HepG2 (cell line): ENCODE data around the gene NPPB. TPM values are rescaled to one million over a fixed set of nuclear protein-coding genes. Genes with fewer than 3 reads are reported as not detected.
A peak's percentile ranks its signal among the peaks of the same experiment; 100 is the strongest.

Source experiments
- ATM ChIP-seq: fragments of 450-650 bp; IDR thresholded peaks from 2 replicates; pipeline ENCODE4 v1.7.1; 2017; ENCODE audit warnings: mild to moderate bottlenecking, borderline replicate concordance
- CHCHD3 ChIP-seq: sonication (generic); formaldehyde crosslinking; IDR thresholded peaks from 2 replicates; pipeline ENCODE4 v1.8.0; 2022; ENCODE audit warnings: mild to moderate bottlenecking, missing genetic modification reagents, moderate library complexity
- DNMT1 ChIP-seq: sonication (generic); formaldehyde crosslinking; IDR thresholded peaks from 2 replicates; pipeline ENCODE4 v1.5.1; 2020; ENCODE audit warnings: mild to moderate bottlenecking, missing genetic modification reagents
- GZF1 ChIP-seq: sonication (generic); formaldehyde crosslinking; IDR thresholded peaks from 2 replicates; pipeline ENCODE4 v1.5.1; 2020; ENCODE audit warnings: mild to moderate bottlenecking, missing genetic modification reagents
- KAT8 ChIP-seq: IDR thresholded peaks from 2 replicates; pipeline ENCODE4 v1.6.1; 2016; ENCODE audit warnings: missing genetic modification reagents, missing compliant biosample characterization
- SMAD1 ChIP-seq: sonication (generic); formaldehyde crosslinking; IDR thresholded peaks from 2 replicates; pipeline ENCODE4 v1.4.0; 2020; ENCODE audit warnings: missing genetic modification reagents, low read depth, mild to moderate bottlenecking, borderline replicate concordance
- SP4 ChIP-seq: sonication (generic); formaldehyde crosslinking; IDR thresholded peaks from 2 replicates; pipeline ENCODE4 v1.8.1; 2023; ENCODE audit warnings: mild to moderate bottlenecking, missing genetic modification reagents
- ZBTB7B ChIP-seq: sonication (generic); formaldehyde crosslinking; IDR thresholded peaks from 2 replicates; pipeline ENCODE4 v1.4.0; 2020; ENCODE audit warnings: missing genetic modification reagents
- ZNF232 ChIP-seq: sonication (generic); formaldehyde crosslinking; IDR thresholded peaks from 2 replicates; pipeline ENCODE4 v1.4.0; 2020; ENCODE audit warnings: missing genetic modification reagents, borderline replicate concordance
- ZNF501 ChIP-seq: sonication (generic); formaldehyde crosslinking; IDR thresholded peaks from 2 replicates; pipeline ENCODE4 v1.5.1; 2020; ENCODE audit warnings: mild to moderate bottlenecking, moderate library complexity, missing genetic modification reagents
- ZNF530 ChIP-seq: sonication (generic); formaldehyde crosslinking; IDR thresholded peaks from 2 replicates; pipeline ENCODE4 v1.5.0; 2020; ENCODE audit warnings: low read depth, mild to moderate bottlenecking, missing genetic modification reagents
- ZNF556 ChIP-seq: sonication (generic); formaldehyde crosslinking; IDR thresholded peaks from 2 replicates; pipeline ENCODE4 v1.4.0; 2020; ENCODE audit warnings: mild to moderate bottlenecking, missing genetic modification reagents, borderline replicate concordance
- ZNF615 ChIP-seq: sonication (generic); formaldehyde crosslinking; IDR thresholded peaks from 2 replicates; pipeline ENCODE4 v1.5.0; 2020; ENCODE audit warnings: mild to moderate bottlenecking, missing genetic modification reagents, borderline replicate concordance
- ZNF773 ChIP-seq: sonication (generic); formaldehyde crosslinking; IDR thresholded peaks from 2 replicates; pipeline ENCODE4 v1.4.0; 2020; ENCODE audit warnings: missing genetic modification reagents, borderline replicate concordance
- polyA plus RNA-seq, 8 experiments: library from polyadenylated mRNA; depleted of rRNA in 3 of 8; stranded (reverse) in 7 of 8; unstranded in 1 of 8; fragments of >200 nt; fragmentation: Illumina TruSeq in 4 of 8; extraction: Trizol in 4 of 8; gene quantifications; 2 replicates each; pipeline versions ENCODE4 v1.2.1 to v1.2.3, GENCODE V29; 2011 to 2016; ENCODE audit warnings: low read depth in 4 of 8, missing spikeins in 1 of 8, mixed read lengths in 1 of 8; ENCODE audit not compliant: insufficient read depth in 1 of 8
- total RNA-seq, 5 experiments: library from RNA; depleted of rRNA; stranded (reverse); fragments of >200 nt; fragmentation: Illumina TruSeq; extraction: Trizol; gene quantifications; 2 replicates each; pipeline ENCODE4 v1.2.3, GENCODE V29; 2016; ENCODE audit warnings: low read depth in 1 of 5
- TF ChIP-seq, protein P1 (sequence below): sonication (generic); formaldehyde crosslinking; IDR thresholded peaks from 2 replicates; pipeline ENCODE4 v1.8.0; 2022; ENCODE audit warnings: missing genetic modification reagents, mild to moderate bottlenecking, borderline replicate concordance
- TF ChIP-seq, protein P2 (sequence below): sonication (generic); formaldehyde crosslinking; IDR thresholded peaks from 2 replicates; pipeline ENCODE4 v1.9.0; 2021; ENCODE audit warnings: missing genetic modification reagents, mild to moderate bottlenecking, borderline replicate concordance
- TF ChIP-seq, protein P3 (sequence below): sonication (generic); formaldehyde crosslinking; conservative IDR thresholded peaks from 2 replicates; pipeline ENCODE4 v1.8.1; 2023; ENCODE audit warnings: missing genetic modification reagents
- TF ChIP-seq, protein P4 (sequence below): sonication (generic); formaldehyde crosslinking; IDR thresholded peaks from 2 replicates; pipeline ENCODE4 v1.4.0; 2020; ENCODE audit warnings: low read depth, mild to moderate bottlenecking, missing genetic modification reagents
- TF ChIP-seq, protein P5 (sequence below): sonication (generic); formaldehyde crosslinking; IDR thresholded peaks from 2 replicates; pipeline ENCODE4 v1.4.0; 2020; ENCODE audit warnings: missing genetic modification reagents, mild to moderate bottlenecking, borderline replicate concordance
- TF ChIP-seq, protein P6 (sequence below): IDR thresholded peaks from 2 replicates; pipeline ENCODE4 v1.6.1; 2018; ENCODE audit warnings: missing genetic modification reagents, mild to moderate bottlenecking, missing compliant biosample characterization

NPPB gene
- total and polyA plus RNA-seq, 2 of the 13 experiments (the other 11 are each of a cell fraction or from before 2014, with no cell fraction given) = 1.9 TPM; not detected in 1

DNA sequence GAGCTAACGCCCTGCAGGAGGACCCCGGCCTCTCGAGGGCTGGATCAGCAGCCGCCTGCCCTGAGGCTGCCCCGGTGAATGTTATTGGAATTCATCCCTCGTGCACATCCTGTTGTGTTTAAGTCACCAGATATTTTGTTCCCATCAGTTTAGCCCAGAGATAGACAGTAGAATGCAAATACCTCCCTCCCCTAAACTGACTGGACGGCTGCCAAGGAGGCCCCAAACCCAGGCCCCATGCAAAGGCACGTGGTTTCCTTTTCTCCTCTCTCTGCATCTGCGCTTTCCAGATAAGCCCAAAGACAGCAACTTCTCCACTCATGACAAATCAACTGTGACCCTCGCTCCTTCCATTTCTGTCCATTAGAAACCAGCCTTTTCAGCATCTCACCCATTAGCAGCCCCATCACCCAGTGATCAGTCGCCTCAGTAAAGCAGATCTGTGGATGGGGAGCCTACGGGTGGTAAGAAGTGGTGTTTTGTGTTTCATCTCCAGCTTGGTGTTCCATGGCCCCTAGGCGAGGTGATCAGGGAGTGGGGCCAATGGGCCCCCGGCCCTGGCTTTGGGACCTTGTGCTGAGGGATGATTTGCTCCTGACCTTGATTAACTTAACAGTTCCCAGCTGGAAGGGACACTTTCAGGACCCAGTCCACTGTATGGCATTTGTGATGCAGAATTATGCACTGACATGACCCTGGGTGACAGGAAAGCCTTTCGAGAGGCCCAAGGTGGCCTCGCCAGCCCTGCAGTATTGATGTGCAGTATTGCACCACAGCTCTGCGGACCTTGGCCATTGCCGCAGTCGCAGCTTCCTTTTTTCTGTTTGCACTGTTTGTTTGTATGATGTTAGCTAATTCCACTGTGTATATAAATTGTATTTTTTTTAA is 16.3 kb downstream of the NPPB start (continued):
- TF ChIP-seq ATM (no peak), ZNF232 (CRISPR knock-in tag) (peak; percentile 31; the same call in 1 of the 2 replicates), ZNF501 (peak; percentile 51; the same call in 1 of the 2 replicates), ZNF615 (CRISPR knock-in tag) (no peak), KAT8 (CRISPR knock-in tag) (peak; percentile 62), CHCHD3 (CRISPR knock-in tag) (no peak), ZBTB7B (CRISPR knock-in tag) (peak; percentile 74; the same call in 1 of the 2 replicates), DNMT1 (CRISPR knock-in tag) (no peak), ZNF556 (CRISPR knock-in tag) (no peak; the same call in 1 of the 2 replicates), ZNF530 (CRISPR knock-in tag) (no peak), SMAD1 (CRISPR knock-in tag) (0 out of 2 replicates have a peak, but pooled peaks have one; percentile 21), SP4 (CRISPR knock-in tag) (no peak; the same call in 1 of the 2 replicates), ZNF773 (CRISPR knock-in tag) (no peak), GZF1 (CRISPR knock-in tag) (no peak)
- TF ChIP-seq, protein P1, sequence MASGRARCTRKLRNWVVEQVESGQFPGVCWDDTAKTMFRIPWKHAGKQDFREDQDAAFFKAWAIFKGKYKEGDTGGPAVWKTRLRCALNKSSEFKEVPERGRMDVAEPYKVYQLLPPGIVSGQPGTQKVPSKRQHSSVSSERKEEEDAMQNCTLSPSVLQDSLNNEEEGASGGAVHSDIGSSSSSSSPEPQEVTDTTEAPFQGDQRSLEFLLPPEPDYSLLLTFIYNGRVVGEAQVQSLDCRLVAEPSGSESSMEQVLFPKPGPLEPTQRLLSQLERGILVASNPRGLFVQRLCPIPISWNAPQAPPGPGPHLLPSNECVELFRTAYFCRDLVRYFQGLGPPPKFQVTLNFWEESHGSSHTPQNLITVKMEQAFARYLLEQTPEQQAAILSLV = 0 out of 2 replicates have a peak, but pooled peaks have one; percentile 29
- TF ChIP-seq, protein P2, sequence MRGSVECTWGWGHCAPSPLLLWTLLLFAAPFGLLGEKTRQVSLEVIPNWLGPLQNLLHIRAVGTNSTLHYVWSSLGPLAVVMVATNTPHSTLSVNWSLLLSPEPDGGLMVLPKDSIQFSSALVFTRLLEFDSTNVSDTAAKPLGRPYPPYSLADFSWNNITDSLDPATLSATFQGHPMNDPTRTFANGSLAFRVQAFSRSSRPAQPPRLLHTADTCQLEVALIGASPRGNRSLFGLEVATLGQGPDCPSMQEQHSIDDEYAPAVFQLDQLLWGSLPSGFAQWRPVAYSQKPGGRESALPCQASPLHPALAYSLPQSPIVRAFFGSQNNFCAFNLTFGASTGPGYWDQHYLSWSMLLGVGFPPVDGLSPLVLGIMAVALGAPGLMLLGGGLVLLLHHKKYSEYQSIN (CRISPR knock-in tag) = no peak
- TF ChIP-seq, protein P3, sequence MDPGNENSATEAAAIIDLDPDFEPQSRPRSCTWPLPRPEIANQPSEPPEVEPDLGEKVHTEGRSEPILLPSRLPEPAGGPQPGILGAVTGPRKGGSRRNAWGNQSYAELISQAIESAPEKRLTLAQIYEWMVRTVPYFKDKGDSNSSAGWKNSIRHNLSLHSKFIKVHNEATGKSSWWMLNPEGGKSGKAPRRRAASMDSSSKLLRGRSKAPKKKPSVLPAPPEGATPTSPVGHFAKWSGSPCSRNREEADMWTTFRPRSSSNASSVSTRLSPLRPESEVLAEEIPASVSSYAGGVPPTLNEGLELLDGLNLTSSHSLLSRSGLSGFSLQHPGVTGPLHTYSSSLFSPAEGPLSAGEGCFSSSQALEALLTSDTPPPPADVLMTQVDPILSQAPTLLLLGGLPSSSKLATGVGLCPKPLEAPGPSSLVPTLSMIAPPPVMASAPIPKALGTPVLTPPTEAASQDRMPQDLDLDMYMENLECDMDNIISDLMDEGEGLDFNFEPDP = no peak
- TF ChIP-seq, protein P4, sequence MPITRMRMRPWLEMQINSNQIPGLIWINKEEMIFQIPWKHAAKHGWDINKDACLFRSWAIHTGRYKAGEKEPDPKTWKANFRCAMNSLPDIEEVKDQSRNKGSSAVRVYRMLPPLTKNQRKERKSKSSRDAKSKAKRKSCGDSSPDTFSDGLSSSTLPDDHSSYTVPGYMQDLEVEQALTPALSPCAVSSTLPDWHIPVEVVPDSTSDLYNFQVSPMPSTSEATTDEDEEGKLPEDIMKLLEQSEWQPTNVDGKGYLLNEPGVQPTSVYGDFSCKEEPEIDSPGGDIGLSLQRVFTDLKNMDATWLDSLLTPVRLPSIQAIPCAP = no peak
- TF ChIP-seq, protein P5, sequence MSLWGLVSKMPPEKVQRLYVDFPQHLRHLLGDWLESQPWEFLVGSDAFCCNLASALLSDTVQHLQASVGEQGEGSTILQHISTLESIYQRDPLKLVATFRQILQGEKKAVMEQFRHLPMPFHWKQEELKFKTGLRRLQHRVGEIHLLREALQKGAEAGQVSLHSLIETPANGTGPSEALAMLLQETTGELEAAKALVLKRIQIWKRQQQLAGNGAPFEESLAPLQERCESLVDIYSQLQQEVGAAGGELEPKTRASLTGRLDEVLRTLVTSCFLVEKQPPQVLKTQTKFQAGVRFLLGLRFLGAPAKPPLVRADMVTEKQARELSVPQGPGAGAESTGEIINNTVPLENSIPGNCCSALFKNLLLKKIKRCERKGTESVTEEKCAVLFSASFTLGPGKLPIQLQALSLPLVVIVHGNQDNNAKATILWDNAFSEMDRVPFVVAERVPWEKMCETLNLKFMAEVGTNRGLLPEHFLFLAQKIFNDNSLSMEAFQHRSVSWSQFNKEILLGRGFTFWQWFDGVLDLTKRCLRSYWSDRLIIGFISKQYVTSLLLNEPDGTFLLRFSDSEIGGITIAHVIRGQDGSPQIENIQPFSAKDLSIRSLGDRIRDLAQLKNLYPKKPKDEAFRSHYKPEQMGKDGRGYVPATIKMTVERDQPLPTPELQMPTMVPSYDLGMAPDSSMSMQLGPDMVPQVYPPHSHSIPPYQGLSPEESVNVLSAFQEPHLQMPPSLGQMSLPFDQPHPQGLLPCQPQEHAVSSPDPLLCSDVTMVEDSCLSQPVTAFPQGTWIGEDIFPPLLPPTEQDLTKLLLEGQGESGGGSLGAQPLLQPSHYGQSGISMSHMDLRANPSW = peak; percentile 89; the same call in 1 of the 2 replicates
- TF ChIP-seq, protein P6, sequence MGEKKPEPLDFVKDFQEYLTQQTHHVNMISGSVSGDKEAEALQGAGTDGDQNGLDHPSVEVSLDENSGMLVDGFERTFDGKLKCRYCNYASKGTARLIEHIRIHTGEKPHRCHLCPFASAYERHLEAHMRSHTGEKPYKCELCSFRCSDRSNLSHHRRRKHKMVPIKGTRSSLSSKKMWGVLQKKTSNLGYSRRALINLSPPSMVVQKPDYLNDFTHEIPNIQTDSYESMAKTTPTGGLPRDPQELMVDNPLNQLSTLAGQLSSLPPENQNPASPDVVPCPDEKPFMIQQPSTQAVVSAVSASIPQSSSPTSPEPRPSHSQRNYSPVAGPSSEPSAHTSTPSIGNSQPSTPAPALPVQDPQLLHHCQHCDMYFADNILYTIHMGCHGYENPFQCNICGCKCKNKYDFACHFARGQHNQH (CRISPR knock-in tag) = peak; percentile 74
